Measurements from ENCODE around the gene FRMD3. TPM values are rescaled to one million over a fixed set of nuclear protein-coding genes. Genes with fewer than 3 reads are reported as not detected.

The FRMD3 gene
- total and polyA plus RNA-seq, 8 donors: 0.87 to 2.6 (median 1.5) TPM

DNA sequence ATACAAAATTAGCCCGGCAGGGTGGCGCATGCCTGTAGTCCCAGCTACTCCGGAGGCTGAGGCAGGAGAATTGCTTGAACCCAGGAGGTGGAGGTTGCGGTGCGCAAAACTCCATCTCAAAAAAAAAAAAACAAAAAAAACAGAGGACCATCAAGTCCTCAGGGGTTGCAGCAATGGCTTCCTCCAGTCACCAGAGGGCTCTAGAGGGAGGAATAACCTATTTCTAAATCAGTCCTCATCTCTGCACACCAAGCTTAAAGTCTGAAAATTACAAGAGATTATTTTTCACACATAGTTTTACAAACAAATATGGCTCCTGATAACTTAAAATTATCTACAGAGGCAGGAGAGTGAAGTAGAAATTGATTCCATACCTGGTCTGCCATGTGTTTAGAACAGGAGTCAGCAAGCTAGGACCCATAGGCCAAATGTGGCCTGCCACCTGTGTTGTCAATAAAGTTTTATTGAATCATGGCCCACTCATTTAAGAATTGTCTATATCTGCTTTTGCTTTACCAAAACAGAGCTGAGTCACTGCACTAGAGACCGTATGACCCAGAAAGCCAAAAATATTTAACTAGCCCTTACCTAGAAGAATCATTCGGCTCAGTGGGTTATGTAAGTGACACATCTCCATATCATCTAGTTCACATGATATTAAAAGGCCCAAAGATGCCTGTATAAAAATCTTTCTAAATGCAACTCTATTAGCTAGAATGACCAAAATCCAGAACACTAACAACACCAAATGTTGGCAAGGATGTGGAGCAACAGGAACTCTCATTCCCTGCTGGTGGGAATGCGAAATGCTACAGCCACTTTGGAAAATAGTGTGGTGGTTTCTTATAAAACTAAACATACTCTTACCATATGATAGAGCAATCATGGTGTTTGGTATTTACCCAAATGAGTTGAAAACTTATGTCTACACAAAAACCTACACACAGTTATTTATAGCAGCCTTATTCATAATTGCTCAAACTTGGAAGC, 207.7 kb downstream of the FRMD3 start:
- FAIRE-seq: no peak
- Histone ChIP-seq H3K4me1 (peaks cover 4 to 13% (median 8%) of the 10 kb centered on the region in 3 donors), H3K27me3 (no peaks in the 10 kb centered on the region), H3K36me3 (no peaks in the 10 kb centered on the region), H3K9me3 (no peaks in the 10 kb centered on the region), H3K4me3 (no peak overlapping the region), H3K27ac (no peak overlapping the region)
- intact Hi-C loops (cut with DNase I): loop anchor here in 1 of 3 donors (10.0 kb wide), 1 partner anchor 214 kb away; no protein-coding TSS in a partner anchor
- DNase-seq: no peak
- no peak for ATAC-seq
- WGBS, 2 donors: 98% methylated on average over 8 of the region's 8 CpGs
- TF ChIP-seq, protein P1, sequence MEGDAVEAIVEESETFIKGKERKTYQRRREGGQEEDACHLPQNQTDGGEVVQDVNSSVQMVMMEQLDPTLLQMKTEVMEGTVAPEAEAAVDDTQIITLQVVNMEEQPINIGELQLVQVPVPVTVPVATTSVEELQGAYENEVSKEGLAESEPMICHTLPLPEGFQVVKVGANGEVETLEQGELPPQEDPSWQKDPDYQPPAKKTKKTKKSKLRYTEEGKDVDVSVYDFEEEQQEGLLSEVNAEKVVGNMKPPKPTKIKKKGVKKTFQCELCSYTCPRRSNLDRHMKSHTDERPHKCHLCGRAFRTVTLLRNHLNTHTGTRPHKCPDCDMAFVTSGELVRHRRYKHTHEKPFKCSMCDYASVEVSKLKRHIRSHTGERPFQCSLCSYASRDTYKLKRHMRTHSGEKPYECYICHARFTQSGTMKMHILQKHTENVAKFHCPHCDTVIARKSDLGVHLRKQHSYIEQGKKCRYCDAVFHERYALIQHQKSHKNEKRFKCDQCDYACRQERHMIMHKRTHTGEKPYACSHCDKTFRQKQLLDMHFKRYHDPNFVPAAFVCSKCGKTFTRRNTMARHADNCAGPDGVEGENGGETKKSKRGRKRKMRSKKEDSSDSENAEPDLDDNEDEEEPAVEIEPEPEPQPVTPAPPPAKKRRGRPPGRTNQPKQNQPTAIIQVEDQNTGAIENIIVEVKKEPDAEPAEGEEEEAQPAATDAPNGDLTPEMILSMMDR (IDR thresholded peaks at IDR 0.05): no peak

DNA sequence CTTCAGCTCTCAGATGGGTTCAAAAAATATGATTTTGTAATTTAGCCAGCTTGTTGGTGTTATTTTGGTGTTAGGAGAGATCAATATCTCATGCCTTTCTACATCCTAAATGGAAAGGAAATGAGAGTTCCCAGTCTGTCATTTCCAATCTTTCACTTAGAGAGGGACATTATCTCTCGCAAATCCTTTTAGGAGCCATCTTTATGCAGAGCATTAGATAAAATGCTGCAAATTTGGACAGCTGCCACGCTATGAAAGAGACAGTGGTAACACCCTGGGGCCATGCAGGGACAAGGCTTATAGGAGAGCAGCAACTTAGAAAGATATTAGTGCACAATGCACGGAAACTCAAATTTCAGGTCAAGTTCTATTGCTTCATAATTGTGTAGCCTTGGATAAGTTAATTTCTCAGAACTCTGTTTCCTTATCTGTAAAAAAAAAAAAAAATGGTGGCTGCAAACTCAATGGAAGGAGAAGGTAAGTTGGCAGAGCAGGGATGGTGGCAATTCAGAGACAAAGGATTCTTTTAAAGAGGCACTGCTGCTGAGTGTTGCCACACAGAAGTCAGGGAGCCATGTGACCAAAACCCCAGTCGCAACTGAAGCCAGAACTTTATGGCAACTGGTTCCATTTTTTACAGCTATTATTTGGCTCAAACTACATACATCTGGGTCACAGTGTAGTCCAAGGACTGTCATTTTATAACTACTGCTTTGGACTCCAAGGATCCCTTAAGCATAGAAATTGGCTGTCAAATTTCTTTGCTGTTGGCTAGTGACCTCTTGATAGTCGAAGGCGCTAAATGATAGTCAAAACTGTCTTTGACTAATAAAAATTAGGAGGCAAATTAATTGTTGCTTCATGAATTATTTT, 210.2 kb downstream of the FRMD3 start:
- TF ChIP-seq, protein P1 (IDR thresholded peaks at IDR 0.05): no peak
- FAIRE-seq: no peak
- WGBS, 2 donors: 67% methylated on average over 6 of the region's 6 CpGs
- Histone ChIP-seq H3K27me3 (no peaks in the 10 kb centered on the region), H3K4me3 (no peak overlapping the region), H3K9me3 (no peaks in the 10 kb centered on the region), H3K27ac (no peak overlapping the region), H3K36me3 (no peaks in the 10 kb centered on the region), H3K4me1 (peaks cover 4 to 13% (median 8%) of the 10 kb centered on the region in 3 donors)
- DNase-seq: no peak
- intact Hi-C loops (cut with DNase I): no loop called here
- ATAC-seq: no peak

DNA sequence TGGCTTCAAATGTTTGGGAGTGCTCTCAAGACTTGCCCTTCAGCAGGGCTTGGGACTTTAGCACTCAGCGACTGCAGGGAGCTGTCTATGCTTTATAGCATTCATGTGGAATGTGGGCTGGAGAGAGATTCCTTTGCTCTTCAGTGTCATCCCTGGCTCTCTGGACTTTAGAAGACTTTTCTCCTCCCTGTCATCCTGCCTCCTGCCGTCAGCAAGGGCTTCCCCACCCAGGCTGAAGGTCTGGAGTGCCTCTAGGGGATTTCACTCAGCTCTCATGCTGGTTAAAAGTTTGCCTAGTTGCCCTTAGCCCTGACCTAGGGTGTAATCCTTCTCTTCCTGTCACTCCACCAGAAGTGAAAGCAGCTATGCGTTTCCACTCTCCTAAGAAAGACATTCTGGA, 210.9 kb downstream of the FRMD3 start:
- DNase-seq (no peak), FAIRE-seq (no peak), ATAC-seq (peak in 1 of 4 donors; percentile 26)
- Histone ChIP-seq H3K4me3 (no peak overlapping the region), H3K9me3 (no peaks in the 10 kb centered on the region), H3K27me3 (no peaks in the 10 kb centered on the region), H3K27ac (no peak overlapping the region), H3K36me3 (no peaks in the 10 kb centered on the region), H3K4me1 (peaks cover 4 to 13% (median 8%) of the 10 kb centered on the region in 3 donors)
- WGBS, 2 donors: 80 to 89% methylated on average over 3 of the region's 3 CpGs
- intact Hi-C loops (cut with DNase I): no loop called here
- TF ChIP-seq, protein P1 (IDR thresholded peaks at IDR 0.05): no peak

DNA sequence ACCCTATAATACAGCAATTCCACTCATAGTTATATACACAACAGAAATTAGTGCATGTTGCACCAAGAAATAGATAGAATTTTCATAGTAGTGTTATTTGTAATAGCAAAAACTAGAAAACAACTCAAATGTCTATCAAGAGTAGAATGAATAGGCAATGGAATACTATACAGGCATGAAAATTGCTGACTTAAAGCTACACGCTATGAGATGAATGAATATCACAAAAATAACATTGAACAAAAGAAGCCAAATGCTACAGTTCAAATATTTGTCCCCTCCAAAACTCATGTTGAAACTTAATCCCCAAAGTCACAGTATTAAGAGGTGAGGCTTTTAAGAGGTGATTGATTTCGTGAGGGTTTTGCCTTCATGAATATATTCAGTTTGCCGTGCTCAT, 215.1 kb downstream of the FRMD3 start:
- DNase-seq: no peak
- intact Hi-C loops (cut with DNase I): no loop called here
- H3K36me3 ChIP-seq: no peaks in the 10 kb centered on the region
- peaks cover 4 to 13% (median 8%) of the 10 kb centered on the region in 3 donors for H3K4me1 ChIP-seq
- no peak overlapping the region for H3K4me3 ChIP-seq
- WGBS, 2 donors: 94 to 96% methylated on average over 3 of the region's 3 CpGs
- FAIRE-seq: no peak
- no peaks in the 10 kb centered on the region for H3K27me3 ChIP-seq
- no peaks in the 10 kb centered on the region for H3K9me3 ChIP-seq
- ATAC-seq: no peak
- H3K27ac ChIP-seq: no peak overlapping the region
- TF ChIP-seq, protein P1 (IDR thresholded peaks at IDR 0.05): no peak
